Glutamatergic neuron (in vitro differentiated cells): ENCODE results near the gene ERCC6L2. TPM values are rescaled to one million over a fixed set of nuclear protein-coding genes. Genes with fewer than 3 reads are reported as not detected.

Experiments
- DNase-seq: peaks from one replicate; pipeline ENCODE4 v3.0.0; 2022
- H3K27ac Mint-ChIP-seq: one replicate; pipeline ENCODE4 v1.8.0; 2020; ENCODE audit warnings: mild to moderate bottlenecking, mixed read lengths, inconsistent platforms; ENCODE audit not compliant: unreplicated experiment
- H3K27me3 Mint-ChIP-seq: one replicate; pipeline ENCODE4 v1.8.0; 2020; ENCODE audit warnings: mild to moderate bottlenecking, moderate library complexity, mixed read lengths, inconsistent platforms; ENCODE audit not compliant: unreplicated experiment
- H3K36me3 Mint-ChIP-seq: one replicate; pipeline ENCODE4 v1.8.0; 2020; ENCODE audit warnings: mild to moderate bottlenecking, mixed read lengths, inconsistent platforms; ENCODE audit not compliant: unreplicated experiment
- H3K4me1 Mint-ChIP-seq: one replicate; pipeline ENCODE4 v1.8.0; 2020; ENCODE audit warnings: mild to moderate bottlenecking, low read depth, mixed read lengths, inconsistent platforms; ENCODE audit not compliant: unreplicated experiment
- H3K4me3 Mint-ChIP-seq: one replicate; pipeline ENCODE4 v1.8.0; 2020; ENCODE audit warnings: mild to moderate bottlenecking, mixed read lengths, inconsistent platforms; ENCODE audit not compliant: unreplicated experiment
- H3K9me3 Mint-ChIP-seq: one replicate; pipeline ENCODE4 v1.8.0; 2020; ENCODE audit warnings: mild to moderate bottlenecking, moderate library complexity, mixed read lengths, inconsistent platforms; ENCODE audit not compliant: unreplicated experiment
- CTCF ChIP-seq: fragments of 200-600 bp; sonication (generic); IDR thresholded peaks from one replicate; pipeline ENCODE4 v1.5.0; 2021; ENCODE audit not compliant: partially characterized antibody, unreplicated experiment
- total RNA-seq: library from RNA; stranded (reverse); fragmentation: NEBNext Ultra II Directional; extraction: Animal tissue kit (Norgen Biotek cat#: 25700); gene quantifications from one replicate; pipeline ENCODE4 v1.2.1, GENCODE V29; 2021; ENCODE audit not compliant: unreplicated experiment

The ERCC6L2 gene
- total RNA-seq, 1 donor from 2014 or later: 51.3 TPM

GRCh38 chr9:95833546-95834178, 41.8 kb upstream of the ERCC6L2 start:
- no peak for TF ChIP-seq CTCF
- Mint-ChIP-seq H3K4me3 (no peak overlapping the region), H3K4me1 (no peaks in the 10 kb centered on the region), H3K27ac (no peak overlapping the region), H3K36me3 (peaks cover 10% of the 10 kb centered on the region), H3K27me3 (peaks cover 4% of the 10 kb centered on the region), H3K9me3 (peaks cover 3% of the 10 kb centered on the region)
- DNase-seq: no peak

GRCh38 chr9:95834281-95834907, 41.1 kb upstream of the ERCC6L2 start:
- Mint-ChIP-seq H3K9me3 (peaks cover 3% of the 10 kb centered on the region), H3K36me3 (peaks cover 10% of the 10 kb centered on the region), H3K27ac (no peak overlapping the region), H3K4me1 (no peaks in the 10 kb centered on the region), H3K4me3 (no peak overlapping the region), H3K27me3 (peaks cover 4% of the 10 kb centered on the region)
- no peak for TF ChIP-seq CTCF
- no peak for DNase-seq

- Mint-ChIP-seq H3K27me3 (no peaks in the 10 kb centered on the region), H3K27ac (no peak overlapping the region), H3K36me3 (peaks cover 4% of the 10 kb centered on the region), H3K4me3 (no peak overlapping the region), H3K4me1 (no peaks in the 10 kb centered on the region), H3K9me3 (no peaks in the 10 kb centered on the region)
- TF ChIP-seq CTCF: no peak
- no peak for DNase-seq
Measured at GRCh38 chr9:95835393-95835792, 40.1 kb upstream of the ERCC6L2 start.

GRCh38 chr9:95836072-95836471, 39.4 kb upstream of the ERCC6L2 start:
- peaks cover 4% of the 10 kb centered on the region for H3K36me3 Mint-ChIP-seq
- H3K4me3 Mint-ChIP-seq: no peak overlapping the region
- no peaks in the 10 kb centered on the region for H3K4me1 Mint-ChIP-seq
- no peak overlapping the region for H3K27ac Mint-ChIP-seq
- no peaks in the 10 kb centered on the region for H3K27me3 Mint-ChIP-seq
- DNase-seq: no peak
- TF ChIP-seq CTCF: no peak
- no peaks in the 10 kb centered on the region for H3K9me3 Mint-ChIP-seq

- Mint-ChIP-seq H3K4me1 (no peaks in the 10 kb centered on the region), H3K27me3 (no peaks in the 10 kb centered on the region), H3K36me3 (no peaks in the 10 kb centered on the region), H3K27ac (no peak overlapping the region), H3K9me3 (no peaks in the 10 kb centered on the region), H3K4me3 (no peak overlapping the region)
- no peak for DNase-seq
- no peak for TF ChIP-seq CTCF
Measured at GRCh38 chr9:95839012-95839411, 36.5 kb upstream of the ERCC6L2 start.
